Effector memory CD8-positive, alpha-beta T cell (primary cell): ENCODE data around the gene KRTAP5-11.
"Not testable (repeated sequence)": the region's sequence is repeated elsewhere in the genome, so short reads cannot be mapped to it uniquely, and the experiment has no call there.

Experiments
- ATAC-seq: fragments of 150-1000 bp; cut with Tn5 transposase; replicated peaks from 2 replicates; pipeline ENCODE4 v1.10.0; 2021; ENCODE audit warnings: mild to moderate bottlenecking, moderate library complexity
- DNase-seq, 3 experiments: peaks; one replicate each; pipeline ENCODE4 v3.0.0; 2021
- H3K27ac Mint-ChIP-seq, 2 donors: one replicate each; pipeline ENCODE4 v1.8.0; 2022; ENCODE audit warnings: mild to moderate bottlenecking in 2 of 2, mixed read lengths in 2 of 2, moderate library complexity in 2 of 2
- H3K27me3 Mint-ChIP-seq, 2 donors: one replicate each; pipeline ENCODE4 v1.8.0; 2022; ENCODE audit warnings: mixed read lengths in 2 of 2
- H3K36me3 Mint-ChIP-seq: one replicate; pipeline ENCODE4 v1.8.0; 2022; ENCODE audit warnings: mild to moderate bottlenecking, moderate library complexity, mixed read lengths; ENCODE audit not compliant: insufficient read depth
- H3K4me1 Mint-ChIP-seq, 2 donors: one replicate each; pipeline ENCODE4 v1.8.0; 2022; ENCODE audit warnings: low read depth in 2 of 2, mixed read lengths in 2 of 2
- H3K4me3 Mint-ChIP-seq, 2 donors: one replicate each; pipeline ENCODE4 v1.8.0; 2022; ENCODE audit warnings: mild to moderate bottlenecking in 2 of 2, mixed read lengths in 2 of 2, moderate library complexity in 2 of 2
- H3K9me3 Mint-ChIP-seq, 2 donors: one replicate each; pipeline ENCODE4 v1.8.0; 2022; ENCODE audit warnings: mixed read lengths in 2 of 2
- total RNA-seq, 9 experiments: gene quantifications; one replicate each; lab custom pipeline; 2026; lab: John Stamatoyannopoulos, UW

Gene KRTAP5-11
- total RNA-seq: 0 to 0.21 (median 0) reads per million in 9 experiments

GRCh38 chr11:71582309-71582895 lies at the start of gene KRTAP5-11:
Gene KRTAP5-11 (minus strand): TSS chr11:71582875. CDS start chr11:71582837, 38 bp downstream.
- Mint-ChIP-seq H3K9me3 (no peaks in the 10 kb centered on the region), H3K27ac (no peak within 1 kb of the TSS), H3K4me1 (peaks cover 0 to 2% of the 10 kb centered on the region in 2 donors), H3K36me3 (no peaks in the 10 kb centered on the region), H3K27me3 (peaks cover 50 to 73% of the 10 kb centered on the region in 2 donors), H3K4me3 (no peak within 1 kb of the TSS)
- no peak for DNase-seq
- no peak for ATAC-seq

GRCh38 chr11:71631551-71631950 lies 48.9 kb upstream of the KRTAP5-11 start:
- peaks cover 26 to 46% of the 10 kb centered on the region in 2 donors for H3K27me3 Mint-ChIP-seq
- H3K9me3 Mint-ChIP-seq, ATAC-seq, H3K27ac Mint-ChIP-seq, H3K36me3 Mint-ChIP-seq, DNase-seq, H3K4me1 Mint-ChIP-seq, H3K4me3 Mint-ChIP-seq: not testable (repeated sequence)

GRCh38 chr11:71630071-71630470 lies 47.4 kb upstream of the KRTAP5-11 start:
- ATAC-seq, H3K36me3 Mint-ChIP-seq, H3K4me1 Mint-ChIP-seq, H3K27ac Mint-ChIP-seq, DNase-seq, H3K9me3 Mint-ChIP-seq, H3K4me3 Mint-ChIP-seq: not testable (repeated sequence)
- peaks cover 29 to 37% of the 10 kb centered on the region in 2 donors for H3K27me3 Mint-ChIP-seq

- ATAC-seq, H3K27ac Mint-ChIP-seq, H3K4me1 Mint-ChIP-seq, H3K36me3 Mint-ChIP-seq, DNase-seq, H3K4me3 Mint-ChIP-seq, H3K9me3 Mint-ChIP-seq: not testable (repeated sequence)
- peaks cover 37 to 40% of the 10 kb centered on the region in 2 donors for H3K27me3 Mint-ChIP-seq
Measured at GRCh38 chr11:71628943-71629342, 46.3 kb upstream of the KRTAP5-11 start.

GRCh38 chr11:71623226-71623625 lies 40.6 kb upstream of the KRTAP5-11 start:
- H3K4me1 Mint-ChIP-seq, H3K4me3 Mint-ChIP-seq, H3K36me3 Mint-ChIP-seq, H3K27ac Mint-ChIP-seq, ATAC-seq, DNase-seq, H3K9me3 Mint-ChIP-seq: not testable (repeated sequence)
- peaks cover 53 to 62% of the 10 kb centered on the region in 2 donors for H3K27me3 Mint-ChIP-seq

GRCh38 chr11:71622561-71622960 lies 39.9 kb upstream of the KRTAP5-11 start:
- not testable (repeated sequence) for ATAC-seq, DNase-seq, H3K36me3 Mint-ChIP-seq, H3K4me3 Mint-ChIP-seq, H3K9me3 Mint-ChIP-seq, H3K4me1 Mint-ChIP-seq, H3K27ac Mint-ChIP-seq
- peaks cover 55 to 56% of the 10 kb centered on the region in 2 donors for H3K27me3 Mint-ChIP-seq

- not testable (repeated sequence) for H3K27ac Mint-ChIP-seq, H3K4me3 Mint-ChIP-seq, H3K9me3 Mint-ChIP-seq, H3K4me1 Mint-ChIP-seq, H3K36me3 Mint-ChIP-seq, ATAC-seq, DNase-seq
- peaks cover 24 to 56% of the 10 kb centered on the region in 2 donors for H3K27me3 Mint-ChIP-seq
Measured at GRCh38 chr11:71615003-71615402, 32.3 kb upstream of the KRTAP5-11 start.

- H3K4me1 Mint-ChIP-seq, H3K27ac Mint-ChIP-seq, ATAC-seq, H3K36me3 Mint-ChIP-seq, H3K4me3 Mint-ChIP-seq, DNase-seq, H3K9me3 Mint-ChIP-seq: not testable (repeated sequence)
- H3K27me3 Mint-ChIP-seq: peaks cover 26 to 60% of the 10 kb centered on the region in 2 donors
Measured at GRCh38 chr11:71614366-71614917, 31.8 kb upstream of the KRTAP5-11 start.

GRCh38 chr11:71613931-71614330 lies 31.3 kb upstream of the KRTAP5-11 start:
- H3K9me3 Mint-ChIP-seq, H3K4me3 Mint-ChIP-seq, H3K27ac Mint-ChIP-seq, H3K4me1 Mint-ChIP-seq, ATAC-seq, H3K36me3 Mint-ChIP-seq, DNase-seq: not testable (repeated sequence)
- peaks cover 31 to 65% of the 10 kb centered on the region in 2 donors for H3K27me3 Mint-ChIP-seq

- not testable (repeated sequence) for H3K9me3 Mint-ChIP-seq, H3K4me1 Mint-ChIP-seq, DNase-seq, ATAC-seq, H3K27ac Mint-ChIP-seq, H3K36me3 Mint-ChIP-seq, H3K4me3 Mint-ChIP-seq
- H3K27me3 Mint-ChIP-seq: peaks cover 37 to 80% of the 10 kb centered on the region in 2 donors
Measured at GRCh38 chr11:71611218-71611910, 28.7 kb upstream of the KRTAP5-11 start.

- not testable (repeated sequence) for H3K9me3 Mint-ChIP-seq, H3K36me3 Mint-ChIP-seq, H3K27ac Mint-ChIP-seq, DNase-seq, ATAC-seq, H3K4me3 Mint-ChIP-seq
- peaks cover 3 to 14% of the 10 kb centered on the region in 2 donors for H3K4me1 Mint-ChIP-seq
- H3K27me3 Mint-ChIP-seq: peaks cover 37 to 84% of the 10 kb centered on the region in 2 donors
Measured at GRCh38 chr11:71608272-71608671, 25.6 kb upstream of the KRTAP5-11 start.

- H3K9me3 Mint-ChIP-seq, H3K36me3 Mint-ChIP-seq, ATAC-seq, H3K27ac Mint-ChIP-seq, DNase-seq: not testable (repeated sequence)
- H3K4me1 Mint-ChIP-seq: peaks cover 3 to 14% of the 10 kb centered on the region in 2 donors
- peaks cover 37 to 82% of the 10 kb centered on the region in 2 donors for H3K27me3 Mint-ChIP-seq
- H3K4me3 Mint-ChIP-seq: peak overlapping the region; percentile 70 to 73
Measured at GRCh38 chr11:71607520-71608216, 25.0 kb upstream of the KRTAP5-11 start.

GRCh38 chr11:71606853-71607519 lies 24.3 kb upstream of the KRTAP5-11 start:
- Mint-ChIP-seq H3K4me1 (peaks cover 3 to 14% of the 10 kb centered on the region in 2 donors), H3K4me3 (peak overlapping the region; percentile 35 to 52), H3K27me3 (peaks cover 37 to 80% of the 10 kb centered on the region in 2 donors)
- not testable (repeated sequence) for H3K27ac Mint-ChIP-seq, ATAC-seq, DNase-seq, H3K9me3 Mint-ChIP-seq, H3K36me3 Mint-ChIP-seq
